SK-N-SH (cell line): ENCODE measurements around the gene AP1M1. TPM values are rescaled to one million over a fixed set of nuclear protein-coding genes. Genes with fewer than 3 reads are reported as not detected.

Experiments
- CTCF ChIA-PET: fragments of 300-600, 350-600 bp; formaldehyde crosslinking; extraction: SDS; loops from one replicate; lab custom pipeline; 2021; lab: Yijun Ruan, JAX
- POLR2A ChIA-PET: fragments of 350-600 bp; sonication (Branson Sonifier 250); formaldehyde crosslinking; extraction: SDS; loops from one replicate; lab custom pipeline; 2020; ENCODE audit warnings: antibody characterized with exemption, inconsistent platforms; lab: Yijun Ruan, JAX
- DNase-seq: peaks from one replicate; pipeline ENCODE4 v3.0.0; 2012
- H2AFZ ChIP-seq: fragments of 200-600 bp; sonication (generic); 2 replicates; pipeline ENCODE4 v1.8.1; 2016; ENCODE audit warnings: antibody characterized with exemption, mild to moderate bottlenecking, low read depth
- H3F3A ChIP-seq: fragments of 200-600 bp; sonication (generic); replicated peaks from 2 replicates; pipeline ENCODE3; 2016; ENCODE audit warnings: antibody characterized with exemption, mild to moderate bottlenecking; ENCODE audit not compliant: insufficient read depth
- H3K27ac ChIP-seq, 2 experiments: fragments of 200-500 bp in 1 of 2; fragments of 200-600 bp in 1 of 2; sonication (Bioruptor generic) in 1 of 2; sonication (generic), shearing (Covaris generic) in 1 of 2; 2 replicates each; pipeline versions ENCODE4 v1.5.1 to v1.6.1; 2014 to 2016; ENCODE audit warnings: low read depth in 2 of 2, inconsistent platforms in 1 of 2, low read length in 1 of 2, mild to moderate bottlenecking in 1 of 2, mixed read lengths in 1 of 2
- H3K27me3 ChIP-seq: fragments of 200-600 bp; sonication (generic), shearing (Covaris generic); 2 replicates; pipeline ENCODE4 v1.6.1; 2016; ENCODE audit warnings: mixed run types; ENCODE audit not compliant: insufficient read depth
- H3K36me3 ChIP-seq, 2 experiments: fragments of 200-500 bp in 1 of 2; fragments of 200-600 bp in 1 of 2; sonication (Bioruptor generic) in 1 of 2; sonication (generic) in 1 of 2; replicated peaks in 1 of 2; 2 replicates each; pipeline versions ENCODE3 to v1.5.1; 2014 to 2016; ENCODE audit warnings: low read length in 1 of 2, mild to moderate bottlenecking in 1 of 2; ENCODE audit not compliant: insufficient read depth in 2 of 2, control insufficient read depth in 1 of 2
- H3K4me1 ChIP-seq, 2 experiments: fragments of 200-500 bp in 1 of 2; fragments of 200-600 bp in 1 of 2; sonication (Bioruptor generic) in 1 of 2; sonication (generic), shearing (Covaris generic) in 1 of 2; 2 replicates each; pipeline versions ENCODE4 v1.5.1 to v1.6.1; 2014 to 2016; ENCODE audit warnings: low read depth in 1 of 2, low read length in 1 of 2, mixed run types in 1 of 2; ENCODE audit not compliant: insufficient read depth in 2 of 2, control insufficient read depth in 1 of 2
- H3K4me2 ChIP-seq: fragments of 200-600 bp; sonication (generic), shearing (Covaris generic); 2 replicates; pipeline ENCODE4 v1.6.1; 2017; ENCODE audit warnings: mixed run types
- H3K4me3 ChIP-seq, 2 experiments: fragments of 200-500 bp in 1 of 2; fragments of 200-600 bp in 1 of 2; sonication (Bioruptor generic) in 1 of 2; sonication (generic), shearing (Covaris generic) in 1 of 2; 2 replicates each; pipeline versions ENCODE4 v1.5.1 to v1.8.1; 2014 to 2016; ENCODE audit warnings: low read depth in 2 of 2, inconsistent platforms in 1 of 2, low read length in 1 of 2, mild to moderate bottlenecking in 1 of 2, mixed read lengths in 1 of 2, moderate library complexity in 1 of 2
- H3K79me2 ChIP-seq: fragments of 200-600 bp; sonication (generic); 2 replicates; pipeline ENCODE4 v1.8.1; 2017; ENCODE audit warnings: mild to moderate bottlenecking; ENCODE audit not compliant: insufficient read depth
- H3K9ac ChIP-seq: fragments of 200-600 bp; sonication (generic); 2 replicates; pipeline ENCODE4 v1.6.1; 2017; ENCODE audit warnings: mixed run types
- H3K9me2 ChIP-seq: fragments of 200-600 bp; sonication (generic); 2 replicates; pipeline ENCODE4 v1.6.1; 2017; ENCODE audit warnings: mixed run types
- H3K9me3 ChIP-seq: fragments of 200-600 bp; sonication (generic); 2 replicates; pipeline ENCODE4 v1.6.1; 2017; ENCODE audit warnings: mixed run types, mild to moderate bottlenecking, moderate library complexity
- H4K20me1 ChIP-seq: fragments of 200-600 bp; sonication (generic); 2 replicates; pipeline ENCODE4 v1.6.1; 2017; ENCODE audit warnings: mild to moderate bottlenecking, mixed run types; ENCODE audit not compliant: insufficient read depth
- ELF1 ChIP-seq: IDR thresholded peaks from 2 replicates; pipeline ENCODE4 v1.4.0; 2012
- FOSL2 ChIP-seq: IDR thresholded peaks from 2 replicates; pipeline ENCODE4 v1.4.0; 2012; ENCODE audit warnings: low read depth, mild to moderate bottlenecking, moderate library complexity, borderline replicate concordance
- FOXM1 ChIP-seq: IDR thresholded peaks from 2 replicates; pipeline ENCODE4 v1.4.0; 2012; ENCODE audit warnings: low read depth, mild to moderate bottlenecking
- GATA2 ChIP-seq: sonication (generic); formaldehyde crosslinking; IDR thresholded peaks from 2 replicates; pipeline ENCODE4 v1.5.0; 2020; ENCODE audit warnings: mild to moderate bottlenecking, missing genetic modification reagents
- MEF2A ChIP-seq: IDR thresholded peaks from 2 replicates; pipeline ENCODE4 v1.4.0; 2012; ENCODE audit warnings: low read depth, borderline replicate concordance
- RAD21 ChIP-seq: IDR thresholded peaks from 2 replicates; pipeline ENCODE4 v1.6.1; 2012; ENCODE audit warnings: mild to moderate bottlenecking, low read length
- RXRA ChIP-seq: IDR thresholded peaks from 2 replicates; pipeline ENCODE4 v1.4.0; 2012; ENCODE audit warnings: low read depth, mild to moderate bottlenecking, borderline replicate concordance
- TCF12 ChIP-seq: IDR thresholded peaks from 2 replicates; pipeline ENCODE4 v1.4.0; 2012
- WGBS: methylation state at CpG from one replicate; pipeline ENCODE4 v1.1.6; 2017; ENCODE audit warnings: low lambda C conversion rate; 5-methylcytosine and 5-hydroxymethylcytosine counted together
- polyA plus RNA-seq, 3 experiments: library from polyadenylated mRNA; depleted of rRNA; stranded (reverse); fragments of >200 nt; gene quantifications; 2 replicates each; pipeline ENCODE4 v1.2.3, GENCODE V29; 2012
- small RNA-seq, 7 experiments: library from RNA; depleted of rRNA; stranded (forward); fragments of <200 nt; gene quantifications; one replicate each; pipeline ENCODE3, GENCODE V24; 2012
- TF ChIP-seq, protein P1 (sequence below): fragments of 200-600 bp; sonication (generic); IDR thresholded peaks from 2 replicates; pipeline ENCODE4 v1.6.1; 2017; ENCODE audit warnings: antibody characterized with exemption, mild to moderate bottlenecking, moderate library complexity

Gene AP1M1
- polyA plus RNA-seq, 1 of the 3 experiments (the other 2 are of a cell fraction) = 133 TPM

DNA sequence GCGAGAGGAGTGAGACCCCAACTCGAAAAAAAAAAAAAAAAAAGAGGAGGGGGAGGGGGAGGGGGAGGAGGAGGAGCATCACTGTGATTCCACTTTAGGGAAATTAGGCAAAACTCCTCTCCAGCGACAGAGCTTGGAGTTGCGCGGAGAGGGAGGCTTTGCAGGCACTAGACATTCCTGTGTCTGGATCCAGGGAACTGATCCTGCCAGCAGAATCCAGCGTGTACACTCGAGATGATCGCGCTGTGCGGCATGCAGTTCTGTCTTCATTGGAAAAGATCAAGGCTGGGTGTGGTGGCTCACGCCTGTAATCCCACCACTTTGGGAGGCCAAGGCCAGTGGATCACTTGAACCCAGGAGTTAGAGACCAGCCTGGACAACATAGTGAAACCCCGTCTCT lies 97.3 kb downstream of the AP1M1 start:
- no peak overlapping the region for H3K4me2 ChIP-seq
- H3F3A ChIP-seq = peaks cover 6% of the 10 kb centered on the region
- no peak overlapping the region for H2AFZ ChIP-seq
- POLR2A ChIA-PET = no interaction called here
- TF ChIP-seq GATA2 (no peak), RAD21 (no peak), TCF12 (no peak), RXRA (no peak), ELF1 (no peak), FOXM1 (no peak), FOSL2 (no peak), MEF2A (no peak)
- TF ChIP-seq, protein P1, sequence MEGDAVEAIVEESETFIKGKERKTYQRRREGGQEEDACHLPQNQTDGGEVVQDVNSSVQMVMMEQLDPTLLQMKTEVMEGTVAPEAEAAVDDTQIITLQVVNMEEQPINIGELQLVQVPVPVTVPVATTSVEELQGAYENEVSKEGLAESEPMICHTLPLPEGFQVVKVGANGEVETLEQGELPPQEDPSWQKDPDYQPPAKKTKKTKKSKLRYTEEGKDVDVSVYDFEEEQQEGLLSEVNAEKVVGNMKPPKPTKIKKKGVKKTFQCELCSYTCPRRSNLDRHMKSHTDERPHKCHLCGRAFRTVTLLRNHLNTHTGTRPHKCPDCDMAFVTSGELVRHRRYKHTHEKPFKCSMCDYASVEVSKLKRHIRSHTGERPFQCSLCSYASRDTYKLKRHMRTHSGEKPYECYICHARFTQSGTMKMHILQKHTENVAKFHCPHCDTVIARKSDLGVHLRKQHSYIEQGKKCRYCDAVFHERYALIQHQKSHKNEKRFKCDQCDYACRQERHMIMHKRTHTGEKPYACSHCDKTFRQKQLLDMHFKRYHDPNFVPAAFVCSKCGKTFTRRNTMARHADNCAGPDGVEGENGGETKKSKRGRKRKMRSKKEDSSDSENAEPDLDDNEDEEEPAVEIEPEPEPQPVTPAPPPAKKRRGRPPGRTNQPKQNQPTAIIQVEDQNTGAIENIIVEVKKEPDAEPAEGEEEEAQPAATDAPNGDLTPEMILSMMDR = no peak
- H3K9ac ChIP-seq = no peak overlapping the region
- no peaks in the 10 kb centered on the region for H4K20me1 ChIP-seq
- no peaks in the 10 kb centered on the region for H3K9me2 ChIP-seq
- H3K4me3 ChIP-seq = no peak overlapping the region
- no peak for DNase-seq
- H3K4me1 ChIP-seq = no peaks in the 10 kb centered on the region
- CTCF ChIA-PET = no interaction called here
- 33% methylated on average over 7 of the region's 12 CpGs for WGBS
- no peak overlapping the region for H3K27ac ChIP-seq
- H3K9me3 ChIP-seq = no peaks in the 10 kb centered on the region
- peaks cover 23% of the 10 kb centered on the region; the same call in 1 of the 2 replicates for H3K27me3 ChIP-seq
- H3K79me2 ChIP-seq = no peaks in the 10 kb centered on the region
- H3K36me3 ChIP-seq = no peaks in the 10 kb centered on the region

Small RNA genes lying within 50 kb of the gene (small RNA-seq; reads per million reads assigned to genes)
- gene RF00017 = 0 reads per million in 7 experiments

Other genes with a start within 250 kb of the AP1M1 start
- gene OR10H4, start 248.9 kb upstream of the AP1M1 start, polyA plus RNA-seq (2012; rRNA removed) = not detected in 2 replicates
- 415 and 440 TPM in 2 replicates for gene TPM4, start 121.4 kb upstream of the AP1M1 start, polyA plus RNA-seq (2012; rRNA removed)
- gene RAB8A, start 86.0 kb upstream of the AP1M1 start, polyA plus RNA-seq (2012; rRNA removed) = 55.2 and 58.0 TPM in 2 replicates
- gene HSH2D, start 54.2 kb upstream of the AP1M1 start, polyA plus RNA-seq (2012; rRNA removed) = not detected in 2 replicates
- gene CIB3, start 24.4 kb upstream of the AP1M1 start, polyA plus RNA-seq (2012; rRNA removed) = not detected in 2 replicates
- gene FAM32A, start 12.5 kb upstream of the AP1M1 start, polyA plus RNA-seq (2012; rRNA removed) = 156 and 192 TPM in 2 replicates
- 2.8 and 6.9 TPM in 2 replicates for gene KLF2, start 126.9 kb downstream of the AP1M1 start, polyA plus RNA-seq (2012; rRNA removed)